ENCODE results near the gene HOXA3.

Gene HOXA3

DNA sequence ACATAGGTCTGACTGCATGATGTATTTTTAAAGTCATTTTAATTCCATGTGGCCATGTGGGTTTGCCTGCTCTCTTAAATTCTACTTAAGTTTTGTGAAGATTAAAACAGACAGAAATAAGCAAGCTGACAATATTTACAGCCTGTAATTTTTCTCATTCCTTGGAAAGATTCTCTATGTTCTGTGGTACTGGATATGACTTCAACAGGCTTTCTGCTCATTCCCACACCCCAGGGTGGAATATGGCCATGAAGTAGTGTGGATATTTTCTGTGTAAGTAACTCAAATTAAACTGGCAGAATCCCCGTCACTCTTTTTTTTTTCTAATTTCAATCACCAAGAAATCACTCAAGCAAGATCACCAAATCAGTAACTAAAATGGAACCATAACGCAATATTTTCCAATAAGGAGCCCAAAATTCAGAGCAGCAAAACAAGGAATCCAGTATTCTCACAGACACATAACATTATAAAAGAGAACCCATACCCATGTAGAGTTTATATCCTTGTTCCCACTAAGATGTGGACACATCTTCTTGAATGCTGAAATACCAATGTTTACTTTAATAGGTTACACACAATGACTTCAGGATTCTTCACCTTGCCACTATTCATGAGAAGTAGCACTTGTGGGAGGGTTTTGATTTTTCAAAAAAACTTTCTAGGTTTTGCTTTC is 14.6 kb downstream of the HOXA3 start:
- in situ Hi-C loops (cut with HindIII; ENCODE audit: low sequenced_read_pairs): no loop called here

DNA sequence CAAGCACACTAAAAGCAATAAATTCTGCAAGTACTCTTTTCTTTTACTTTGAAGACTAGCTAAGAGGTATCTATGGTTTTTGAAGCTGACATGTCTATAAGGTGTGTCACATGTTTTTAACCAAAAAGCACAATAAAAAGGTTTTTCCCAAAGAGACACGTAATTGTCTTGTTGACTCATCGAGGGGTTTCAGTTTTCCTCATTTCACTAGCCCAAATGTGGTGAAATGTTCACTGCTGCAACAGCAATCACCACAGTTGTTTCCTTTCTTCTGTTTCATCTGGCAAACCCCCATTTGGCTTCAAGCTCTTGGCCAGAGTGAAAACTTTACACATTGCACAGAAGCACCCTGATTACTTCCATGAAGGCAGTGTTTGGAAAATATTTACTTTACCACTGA is 18.0 kb downstream of the HOXA3 start:
- in situ Hi-C loops (cut with HindIII; ENCODE audit: low sequenced_read_pairs): no loop called here

DNA sequence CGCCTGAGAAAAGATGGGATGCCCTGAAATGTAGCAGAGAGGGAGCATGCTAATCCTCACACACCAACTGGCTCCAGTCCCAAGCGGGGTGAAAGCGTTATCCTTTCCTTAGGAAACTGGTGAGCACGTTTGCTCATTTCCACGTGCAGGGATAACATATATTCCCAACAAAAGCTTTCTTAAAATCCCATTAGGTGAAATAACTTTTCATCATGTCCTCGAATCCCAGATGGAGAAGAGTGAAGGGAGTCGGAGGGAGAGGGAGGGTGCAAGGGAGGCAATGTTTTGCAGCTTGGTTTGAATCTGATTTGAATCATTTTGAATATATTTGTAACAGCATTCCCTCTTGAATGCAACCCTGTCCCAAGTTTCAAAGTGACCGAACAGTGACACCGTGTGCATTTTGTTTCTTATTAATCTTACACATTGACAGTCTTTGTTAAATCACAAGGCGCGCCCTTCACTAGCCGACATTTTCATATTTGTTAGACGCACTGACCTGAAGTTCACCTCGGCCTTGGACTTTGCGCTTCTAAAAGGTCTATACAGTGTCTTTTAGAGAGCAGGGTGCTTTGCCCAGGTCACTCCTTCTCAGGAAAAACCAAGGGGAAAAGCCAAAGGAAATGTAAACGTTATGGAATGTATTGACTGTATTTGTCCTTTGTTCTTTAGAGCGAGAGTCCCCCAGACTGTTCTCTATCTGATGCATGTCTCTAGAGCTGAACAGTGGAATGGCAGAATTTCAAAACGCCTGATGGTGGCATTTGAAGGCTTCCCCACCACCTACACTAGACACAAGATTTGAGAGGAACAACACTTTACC is 18.8 kb downstream of the HOXA3 start:
- in situ Hi-C loops (cut with HindIII; ENCODE audit: low sequenced_read_pairs): no loop called here

DNA sequence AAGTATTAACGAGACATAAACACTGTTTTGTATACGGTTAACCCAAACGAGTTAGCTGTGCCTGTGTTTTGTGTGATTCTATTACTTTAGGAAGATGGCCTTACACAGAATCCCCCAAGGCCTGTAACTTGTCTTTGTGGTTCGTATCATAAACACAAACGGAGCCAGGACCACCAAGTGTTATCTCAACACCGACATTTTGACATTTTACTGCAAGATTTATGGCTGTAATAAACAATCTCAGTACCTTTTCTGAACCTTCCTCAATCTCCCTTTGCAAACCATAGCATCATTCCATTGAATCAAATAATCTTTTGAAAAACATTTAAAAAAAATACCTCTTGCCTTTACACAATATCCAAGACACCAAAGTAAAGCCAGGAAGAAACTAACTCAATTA is 19.4 kb downstream of the HOXA3 start:
- in situ Hi-C loops (cut with HindIII; ENCODE audit: low sequenced_read_pairs): no loop called here

DNA sequence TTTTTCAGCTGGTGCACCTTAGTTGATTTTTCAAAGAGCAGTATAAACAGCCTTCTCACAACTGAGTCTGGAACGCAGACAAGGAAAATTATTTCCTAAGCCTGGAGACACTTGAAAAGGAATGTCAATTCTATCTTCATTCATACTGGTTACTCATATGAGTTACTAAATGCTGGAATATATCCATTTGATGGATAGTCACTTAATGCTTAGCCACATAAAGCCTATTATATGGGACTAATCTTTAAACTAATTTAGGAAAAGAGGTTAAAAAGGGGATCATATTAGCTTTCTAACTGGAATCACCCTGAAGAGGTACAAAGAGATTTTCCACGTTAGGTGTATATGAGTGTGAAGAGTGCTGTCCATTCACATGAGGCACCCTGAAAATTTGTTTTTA is 20.2 kb downstream of the HOXA3 start:
- in situ Hi-C loops (cut with HindIII; ENCODE audit: low sequenced_read_pairs): no loop called here

DNA sequence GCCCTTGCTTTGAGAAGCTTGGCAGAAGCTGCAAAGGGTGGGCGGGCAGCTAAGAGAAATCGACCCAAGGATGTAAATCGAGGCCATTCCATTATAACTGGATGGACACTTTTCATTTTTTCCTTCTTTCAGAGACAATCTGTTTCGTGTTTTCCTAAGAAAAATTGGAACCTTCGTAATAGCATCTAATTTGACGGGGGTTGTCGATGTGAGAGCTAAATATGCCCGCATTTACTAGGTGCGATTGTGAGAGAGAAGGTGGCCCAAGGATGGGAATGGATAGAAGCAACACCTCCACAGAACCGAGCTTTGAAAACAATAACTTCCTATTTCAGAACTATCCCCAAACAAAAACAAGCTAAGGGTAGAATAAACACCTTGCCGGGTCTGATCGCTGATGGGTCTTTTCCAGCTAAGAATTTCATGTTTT is 21.0 kb downstream of the HOXA3 start:
- in situ Hi-C loops (cut with HindIII; ENCODE audit: low sequenced_read_pairs): no loop called here

DNA sequence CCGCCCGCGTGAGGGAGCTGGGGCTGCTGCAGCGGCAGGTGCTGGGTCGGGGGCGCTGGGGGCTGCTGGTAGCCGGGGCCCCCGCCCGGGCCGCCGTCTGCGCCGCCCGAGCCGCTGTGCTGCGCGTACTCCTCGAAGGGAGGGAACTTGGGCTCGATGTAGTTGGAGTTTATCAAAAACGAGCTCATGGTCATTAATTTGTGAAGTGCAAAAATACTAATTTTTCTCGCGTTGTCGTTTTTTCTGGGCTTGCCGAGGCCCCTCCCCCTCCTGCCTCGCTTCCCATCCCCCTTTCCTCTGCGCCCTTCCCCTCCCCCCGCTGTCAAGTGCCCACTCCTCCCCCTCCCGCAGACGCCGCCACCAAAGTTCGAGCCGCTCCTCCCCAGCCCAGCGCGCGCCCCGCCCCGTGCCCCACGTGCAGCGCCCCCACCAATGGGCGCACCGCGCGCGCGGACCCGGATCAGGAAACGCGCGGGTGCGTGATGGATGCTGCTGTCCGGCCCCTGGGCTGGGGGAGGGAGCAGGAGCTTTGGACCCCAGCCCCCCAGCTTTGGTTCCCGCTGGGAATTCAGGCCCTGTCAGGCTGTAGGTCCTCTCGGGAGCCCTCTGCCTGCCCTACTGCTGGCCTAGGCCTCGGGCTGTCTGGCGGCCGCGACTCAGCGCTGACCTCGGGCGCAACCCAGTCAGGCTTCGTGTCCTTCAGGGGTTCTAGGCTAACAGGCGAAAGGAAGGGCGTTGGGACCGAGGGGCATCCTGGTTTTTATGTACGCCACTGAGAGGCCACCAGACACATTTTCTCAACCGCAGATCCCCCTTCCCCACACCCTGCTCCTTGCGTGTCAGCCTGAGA is 21.6 kb downstream of the HOXA3 start, which contains the start of gene HOXA4:
HOXA4 (minus strand) TSS at position 218 of the 850 bp plus-strand sequence; CDS start at position 194, 24 bp downstream.
- in situ Hi-C loops (cut with HindIII; ENCODE audit: low sequenced_read_pairs): no loop called here

DNA sequence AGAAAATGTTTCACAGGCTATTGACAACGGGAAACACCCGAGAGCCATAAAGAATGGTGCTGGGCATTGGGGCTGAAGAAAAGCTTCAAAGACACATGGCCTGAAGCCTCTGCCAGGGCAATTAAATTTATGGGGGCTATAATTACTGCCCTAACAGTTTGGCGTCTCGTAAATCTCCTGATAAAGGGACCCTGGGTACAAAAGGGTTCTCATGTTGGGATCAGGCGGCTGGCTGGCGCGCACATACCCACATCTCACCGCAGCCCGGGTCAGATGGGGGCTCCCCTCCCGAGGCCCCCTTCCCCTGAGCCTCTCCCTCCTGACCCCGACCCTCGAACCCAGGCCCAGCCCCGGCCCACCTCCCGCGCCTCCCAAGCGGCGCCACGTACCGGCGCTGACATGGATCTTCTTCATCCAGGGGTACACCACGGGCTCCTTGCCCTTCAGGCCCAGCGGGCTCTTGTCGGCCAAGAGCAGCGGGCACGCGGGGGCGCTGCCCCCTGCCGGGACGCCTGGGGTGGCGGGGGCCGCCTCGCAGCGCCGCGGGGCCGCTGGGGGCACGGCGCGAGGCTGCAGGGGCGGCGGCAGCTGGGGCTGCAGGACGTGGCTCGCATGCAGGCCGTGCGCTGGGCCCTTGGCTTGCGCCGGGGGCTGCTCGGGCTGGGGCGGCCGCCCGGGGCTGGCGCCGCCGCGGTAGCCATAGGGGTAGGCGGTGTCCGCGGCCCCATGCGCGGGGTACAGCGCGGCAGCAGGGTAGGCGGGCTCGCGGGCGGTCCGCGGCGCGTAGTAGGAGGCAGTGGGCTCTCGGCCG is 22.4 kb downstream of the HOXA3 start:
- in situ Hi-C loops (cut with HindIII; ENCODE audit: low sequenced_read_pairs): loop anchor here (5.0 kb wide), 4 partner anchors 32 to 438 kb away; no protein-coding TSS in a partner anchor

DNA sequence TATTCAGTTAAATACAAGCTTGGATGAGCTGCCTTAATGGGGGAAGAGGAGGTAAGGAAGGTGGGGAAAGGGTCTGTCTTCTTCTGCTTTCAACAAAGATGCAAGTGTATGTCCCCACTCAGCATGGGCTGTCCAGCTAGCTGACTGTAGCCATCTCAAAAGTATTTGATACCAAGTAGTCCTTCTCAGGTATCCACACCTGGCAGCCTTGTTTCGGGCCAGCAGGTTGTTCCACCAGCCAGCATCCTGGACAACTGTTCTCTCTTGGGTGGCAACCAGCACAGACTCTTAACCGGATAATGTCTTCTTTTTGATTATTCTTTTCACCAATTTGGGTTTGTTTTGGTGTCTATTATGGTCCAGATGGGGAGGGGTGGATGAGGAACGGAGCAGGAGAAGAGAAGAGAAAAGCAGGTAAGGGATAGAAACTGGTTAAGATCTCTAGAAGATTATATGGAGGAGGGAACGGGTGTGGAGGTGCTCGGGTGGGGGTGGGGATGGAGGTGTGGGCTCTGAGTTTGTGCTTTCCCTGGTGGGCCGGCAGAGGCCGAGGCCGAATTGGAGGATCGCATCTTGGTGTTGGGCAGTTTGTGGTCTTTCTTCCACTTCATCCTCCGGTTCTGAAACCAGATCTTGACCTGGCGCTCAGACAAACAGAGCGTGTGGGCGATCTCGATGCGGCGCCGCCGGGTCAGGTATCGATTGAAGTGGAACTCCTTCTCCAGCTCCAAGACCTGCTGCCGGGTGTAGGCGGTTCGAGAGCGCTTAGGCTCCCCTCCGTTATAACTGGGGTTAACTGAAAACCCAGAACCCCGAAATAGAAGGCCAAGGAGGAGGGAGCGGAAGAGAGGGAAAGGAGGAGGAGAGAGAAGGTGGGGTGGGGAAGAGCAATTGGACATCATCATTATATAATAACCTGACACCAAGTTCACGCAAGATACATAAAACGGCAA is 23.3 kb downstream of the HOXA3 start:
- in situ Hi-C loops (cut with HindIII; ENCODE audit: low sequenced_read_pairs): loop anchor here (5.0 kb wide), 4 partner anchors 33 to 437 kb away; no protein-coding TSS in a partner anchor

DNA sequence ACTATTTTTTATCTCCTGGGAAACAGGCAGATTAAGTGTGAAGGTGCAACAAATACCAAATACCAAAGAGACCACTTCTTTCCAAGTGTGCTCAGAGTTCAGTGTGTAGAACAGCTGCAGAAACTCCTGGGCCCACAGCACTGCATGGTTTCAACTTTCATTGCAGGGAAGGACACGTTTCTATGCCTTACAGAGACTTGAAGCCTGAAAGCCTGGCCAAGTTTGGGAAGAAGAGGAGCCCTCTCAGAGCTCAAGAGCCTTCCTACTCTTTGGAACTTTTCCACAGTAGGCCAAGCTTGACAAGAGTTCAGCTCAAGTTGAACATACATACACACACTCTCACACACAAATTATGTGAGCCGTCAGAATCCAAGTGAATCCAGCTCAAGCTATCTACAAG is 24.3 kb downstream of the HOXA3 start:
- in situ Hi-C loops (cut with HindIII; ENCODE audit: low sequenced_read_pairs): loop anchor here (5.0 kb wide), 4 partner anchors 34 to 436 kb away; no protein-coding TSS in a partner anchor

DNA sequence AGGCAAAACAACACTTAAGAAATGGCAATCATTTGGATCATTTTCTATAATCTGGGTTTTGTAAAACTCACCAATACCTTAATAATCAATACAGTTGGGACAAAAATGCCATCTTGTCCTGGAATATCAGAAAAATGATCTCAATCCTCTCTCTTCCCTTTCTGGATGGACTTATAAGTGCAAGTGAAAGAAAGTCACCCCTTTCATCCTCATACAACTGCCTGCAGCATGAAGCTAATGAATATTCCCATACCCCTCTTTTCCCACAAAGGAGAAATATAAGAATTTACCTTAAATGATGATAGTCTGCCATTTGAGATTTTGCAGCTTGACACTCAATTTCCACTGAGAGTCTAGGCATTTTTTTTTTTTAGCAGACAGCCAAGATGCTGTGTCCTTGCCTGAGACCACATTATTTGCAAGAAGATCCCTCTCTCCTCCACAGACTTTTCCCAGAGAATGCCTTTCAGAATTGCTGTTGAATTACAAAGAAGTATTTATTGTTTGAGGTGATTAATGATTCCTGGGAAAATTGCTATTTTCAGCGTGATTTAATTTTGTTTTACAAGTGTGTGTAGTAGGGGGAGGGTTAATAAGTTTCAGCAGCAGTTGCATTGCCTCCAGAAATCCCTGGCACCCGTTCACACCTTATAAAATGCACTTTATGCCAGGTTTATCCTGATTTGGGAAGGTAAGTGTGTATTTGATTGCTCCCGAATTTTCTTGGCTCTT is 25.6 kb downstream of the HOXA3 start:
- in situ Hi-C loops (cut with HindIII; ENCODE audit: low sequenced_read_pairs): loop anchor here (5.0 kb wide), 4 partner anchors 36 to 434 kb away; no protein-coding TSS in a partner anchor

DNA sequence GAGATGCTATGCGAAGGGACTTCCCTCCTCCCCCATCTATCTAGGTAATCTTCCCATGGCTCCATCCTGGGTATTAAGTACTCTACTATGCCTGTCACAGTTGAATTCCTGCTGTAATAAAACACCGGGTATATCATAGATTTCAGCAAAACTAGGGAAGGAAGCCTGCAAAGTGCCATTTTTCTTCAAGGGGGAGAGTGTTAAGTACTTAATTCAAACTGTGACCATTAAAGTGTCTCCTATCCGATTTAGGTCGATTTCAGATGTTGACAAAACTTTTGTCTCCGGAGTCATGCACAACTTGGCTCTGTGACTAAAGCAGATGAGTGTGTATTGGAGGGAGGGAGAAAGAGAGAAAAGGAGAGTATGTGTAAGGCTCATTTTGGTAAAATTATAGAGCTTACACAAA is 26.4 kb downstream of the HOXA3 start:
- in situ Hi-C loops (cut with HindIII; ENCODE audit: low sequenced_read_pairs): loop anchor here (5.0 kb wide), 4 partner anchors 36 to 434 kb away; no protein-coding TSS in a partner anchor

DNA sequence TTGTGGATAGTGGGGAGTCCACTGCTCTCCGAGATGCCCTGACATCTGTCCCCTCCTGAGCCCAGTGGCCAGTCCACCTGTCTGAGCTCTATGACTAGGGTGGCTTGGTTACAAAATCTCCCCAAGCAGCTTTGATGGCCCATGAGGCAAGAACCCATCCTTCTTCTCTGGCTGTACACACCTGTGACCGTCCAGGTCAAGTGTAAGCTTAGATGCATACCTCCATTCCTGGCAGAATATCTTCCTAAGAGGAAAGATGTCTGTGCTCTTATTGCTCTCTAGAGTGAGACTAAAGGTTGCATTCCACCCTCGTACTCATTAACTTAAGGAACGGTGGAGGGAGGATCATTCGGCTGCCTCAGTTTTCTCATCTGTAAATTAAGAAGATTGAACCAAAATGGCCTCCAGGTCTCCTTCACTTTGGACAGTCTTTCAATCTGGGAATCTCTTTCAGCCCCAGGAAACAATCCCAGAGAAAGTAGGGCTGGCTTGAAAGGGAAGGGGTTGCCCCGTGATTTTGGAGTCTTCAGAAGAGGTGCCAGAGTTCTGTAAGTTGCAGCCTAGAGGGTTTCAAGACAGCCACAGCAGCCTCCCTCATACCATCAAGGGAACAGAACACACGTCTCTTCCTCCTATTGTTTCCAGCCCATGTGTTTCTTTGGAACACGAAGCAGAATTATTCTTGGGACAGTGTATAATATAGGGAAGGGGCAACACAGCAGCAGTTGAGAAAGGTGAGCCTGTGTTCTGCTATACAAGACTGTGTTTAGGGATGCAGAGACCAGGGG is 27.3 kb downstream of the HOXA3 start:
- in situ Hi-C loops (cut with HindIII; ENCODE audit: low sequenced_read_pairs): loop anchor here (5.0 kb wide), 4 partner anchors 37 to 433 kb away; no protein-coding TSS in a partner anchor

DNA sequence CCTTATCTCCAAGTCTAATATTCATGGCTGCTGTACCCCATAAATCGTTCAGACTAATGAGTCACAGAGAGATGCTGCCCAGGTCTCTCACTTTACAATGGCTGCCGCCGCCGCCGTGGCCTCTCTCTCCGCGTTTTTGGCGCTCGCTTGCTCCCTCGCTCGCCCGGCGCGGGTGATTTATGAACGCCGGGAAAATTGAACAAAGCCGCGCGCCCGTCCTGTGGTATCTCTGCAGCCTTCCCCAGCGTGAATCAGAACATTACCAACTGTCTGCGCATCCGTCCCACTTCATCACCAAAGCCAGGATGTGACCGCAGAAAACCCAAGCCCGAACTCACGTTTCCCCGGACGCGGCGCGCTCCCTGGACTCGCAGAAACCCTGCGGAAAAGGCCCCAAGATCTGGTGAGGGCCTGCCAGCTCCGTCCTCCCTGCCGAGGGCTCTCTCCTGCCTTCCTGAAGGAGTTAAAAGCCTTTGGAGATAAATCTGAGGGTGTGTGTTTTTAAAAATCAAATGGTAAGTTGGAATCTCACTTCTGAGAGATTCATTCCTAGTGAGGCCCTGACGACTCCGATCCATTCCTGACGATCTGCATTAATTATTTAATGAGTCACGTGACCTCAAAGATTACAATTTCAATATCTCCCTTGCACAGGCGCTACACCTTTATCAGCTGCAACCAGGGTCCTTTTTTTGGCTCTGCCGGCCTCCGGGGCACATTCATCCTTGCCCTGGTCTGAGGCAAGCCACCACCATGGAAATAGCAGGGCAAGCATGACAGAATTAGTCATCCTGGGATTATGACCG is 28.1 kb downstream of the HOXA3 start:
- in situ Hi-C loops (cut with HindIII; ENCODE audit: low sequenced_read_pairs): no loop called here

DNA sequence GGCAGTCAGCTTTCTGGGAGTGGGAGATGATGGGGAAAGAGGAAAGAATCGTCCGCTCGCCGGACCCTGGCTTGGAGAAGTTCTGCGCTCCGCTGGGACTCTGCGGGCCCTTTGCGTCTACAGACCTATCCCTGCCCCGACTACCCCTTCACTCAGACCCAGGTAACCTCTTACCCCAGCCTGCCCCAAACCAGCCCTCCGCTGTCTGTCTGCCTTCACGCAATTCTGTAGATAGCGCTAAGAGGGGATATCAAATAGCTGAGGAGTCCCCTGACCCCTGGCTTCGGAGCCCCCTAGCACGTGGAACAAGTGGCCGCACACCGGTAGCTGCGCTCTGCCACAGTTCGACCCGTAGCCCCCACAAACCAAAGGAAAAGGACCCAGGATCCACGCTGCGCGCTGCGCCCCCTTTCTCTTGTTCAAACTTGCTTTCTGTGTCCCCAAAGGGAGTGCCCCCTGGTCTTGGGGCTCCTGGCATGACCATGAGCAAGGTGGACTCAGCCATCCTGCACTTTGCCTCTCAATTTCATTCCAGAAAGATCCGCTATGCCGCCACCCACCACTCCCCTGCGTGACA is 28.8 kb downstream of the HOXA3 start:
- in situ Hi-C loops (cut with HindIII; ENCODE audit: low sequenced_read_pairs): no loop called here

DNA sequence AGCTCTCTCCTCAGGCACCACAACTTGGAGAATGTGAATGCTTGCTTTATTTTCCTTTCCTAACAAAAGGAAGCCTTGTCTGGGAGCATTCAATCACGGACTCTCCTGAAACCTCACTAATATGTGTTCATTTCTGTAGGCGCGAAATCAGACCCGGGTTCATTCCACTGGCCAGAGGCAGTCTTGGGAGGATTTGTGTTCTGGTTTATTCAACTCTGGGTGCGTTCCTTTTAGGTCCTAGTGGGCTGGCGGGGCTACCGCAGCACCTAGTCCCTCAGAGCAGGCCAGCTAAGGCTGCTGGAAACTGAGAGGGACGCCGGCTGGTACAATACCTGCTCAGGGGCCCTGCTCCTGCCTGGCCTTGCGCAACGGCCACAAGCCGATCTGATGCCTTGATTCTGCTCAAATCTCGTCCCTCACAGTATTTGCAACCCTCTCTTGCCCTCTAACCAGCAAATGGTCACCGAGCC is 29.3 kb downstream of the HOXA3 start:
- in situ Hi-C loops (cut with HindIII; ENCODE audit: low sequenced_read_pairs): no loop called here

All from endothelial cell of hepatic sinusoid (primary cell).